Measurements from ENCODE around the gene SULT2B1.

The SULT2B1 gene

GRCh38 chr19:48508729-48509411 is 43.1 kb upstream of the SULT2B1 start:
- TF ChIP-seq CREB1 (IDR thresholded peaks at IDR 0.05; ENCODE audit: low read depth), result no peak

- TF ChIP-seq TEAD4 (IDR thresholded peaks at IDR 0.05) (peak; percentile 55; the same call in 1 of the 2 replicates), REST (IDR thresholded peaks at IDR 0.05; ENCODE audit: low read depth) (no peak)
These were observed 42.3 kb upstream of the SULT2B1 start for GRCh38 chr19:48509467-48510194.

GRCh38 chr19:48510421-48511268 is 41.3 kb upstream of the SULT2B1 start:
- TF ChIP-seq MAX (IDR thresholded peaks at IDR 0.05) (no peak), NFIC (IDR thresholded peaks at IDR 0.05) (no peak), TEAD4 (IDR thresholded peaks at IDR 0.05) (no peak), TAF1 (IDR thresholded peaks at IDR 0.05; ENCODE audit: low read depth) (no peak), CEBPB (IDR thresholded peaks at IDR 0.05) (no peak), RAD21 (IDR thresholded peaks at IDR 0.05; ENCODE audit: low read depth) (no peak), YY1 (IDR thresholded peaks at IDR 0.05; ENCODE audit: low read depth) (no peak), FOXM1 (IDR thresholded peaks at IDR 0.05; ENCODE audit: borderline replicate concordance, low read depth) (no peak), USF1 (IDR thresholded peaks at IDR 0.05) (no peak)

GRCh38 chr19:48511321-48511731 is 40.6 kb upstream of the SULT2B1 start:
- TF ChIP-seq ZBTB7A (IDR thresholded peaks at IDR 0.05; ENCODE audit: low read depth), result no peak
- TF ChIP-seq YY1 (IDR thresholded peaks at IDR 0.05; ENCODE audit: low read depth), result no peak
- TF ChIP-seq RAD21 (IDR thresholded peaks at IDR 0.05; ENCODE audit: low read depth), result no peak
- no peak for TF ChIP-seq USF1 (IDR thresholded peaks at IDR 0.05)
- TF ChIP-seq CEBPB (IDR thresholded peaks at IDR 0.05), result no peak
- TF ChIP-seq TAF1 (IDR thresholded peaks at IDR 0.05; ENCODE audit: low read depth), result no peak
- TF ChIP-seq FOXM1 (IDR thresholded peaks at IDR 0.05; ENCODE audit: borderline replicate concordance, low read depth), result no peak
- TF ChIP-seq EP300 (IDR thresholded peaks at IDR 0.05; ENCODE audit: borderline replicate concordance), result no peak
- TF ChIP-seq NFIC (IDR thresholded peaks at IDR 0.05), result no peak

- no peak for TF ChIP-seq USF1 (IDR thresholded peaks at IDR 0.05)
- no peak for TF ChIP-seq RAD21 (IDR thresholded peaks at IDR 0.05; ENCODE audit: low read depth)
- no peak for TF ChIP-seq TEAD4 (IDR thresholded peaks at IDR 0.05)
These were observed 40.0 kb upstream of the SULT2B1 start, which contains the start of gene LMTK3 for GRCh38 chr19:48511800-48512503. Gene LMTK3, minus strand, starts transcription at chr19:48511835. Its CDS starts 259 bp downstream, at chr19:48511576.

GRCh38 chr19:48512504-48513288 is 39.3 kb upstream of the SULT2B1 start:
- TF ChIP-seq USF1 (IDR thresholded peaks at IDR 0.05) (no peak), TAF1 (IDR thresholded peaks at IDR 0.05; ENCODE audit: low read depth) (no peak)

Data from Ishikawa (cell line).